ENCODE data around the gene IMPA2.
"Not testable (repeated sequence)": the region's sequence is repeated elsewhere in the genome, so short reads cannot be mapped to it uniquely, and the experiment has no call there.

Gene IMPA2

GRCh38 chr18:11955239-11956029 lies 25.9 kb upstream of the IMPA2 start:
- H3K4me3 ChIP-seq (ENCODE audit: low read depth, low read length), result no peak overlapping the region
- peak; percentile 93 for DNase-seq (ENCODE audit: low read depth)
- no peak for TF ChIP-seq CTCF (conservative IDR thresholded peaks at IDR 0.05; ENCODE audit: low read depth, low read length)

- H3K4me3 ChIP-seq (ENCODE audit: low read depth, low read length), result no peak overlapping the region
- DNase-seq (ENCODE audit: low read depth), result no peak
- no peak for TF ChIP-seq CTCF (conservative IDR thresholded peaks at IDR 0.05; ENCODE audit: low read depth, low read length)
Observed at GRCh38 chr18:11956371-11957308, 24.7 kb upstream of the IMPA2 start.

- TF ChIP-seq CTCF (conservative IDR thresholded peaks at IDR 0.05; ENCODE audit: low read depth, low read length), result no peak
- no peak overlapping the region for H3K4me3 ChIP-seq (ENCODE audit: low read depth, low read length)
- no peak for DNase-seq (ENCODE audit: low read depth)
Observed at GRCh38 chr18:11957636-11958035, 23.7 kb upstream of the IMPA2 start.

GRCh38 chr18:11959651-11960050 lies 21.7 kb upstream of the IMPA2 start:
- not testable (repeated sequence) for H3K4me3 ChIP-seq (ENCODE audit: low read depth, low read length); DNase-seq (ENCODE audit: low read depth)

- no peak for TF ChIP-seq CTCF (conservative IDR thresholded peaks at IDR 0.05; ENCODE audit: low read depth, low read length)
- no peak overlapping the region for H3K4me3 ChIP-seq (ENCODE audit: low read depth, low read length)
- DNase-seq (ENCODE audit: low read depth), result no peak
Observed at GRCh38 chr18:11960743-11961380, 20.4 kb upstream of the IMPA2 start.

- no peak overlapping the region for H3K4me3 ChIP-seq (ENCODE audit: low read depth, low read length)
- no peak for TF ChIP-seq CTCF (conservative IDR thresholded peaks at IDR 0.05; ENCODE audit: low read depth, low read length)
- DNase-seq (ENCODE audit: low read depth), result no peak
Observed at GRCh38 chr18:11962597-11962996, 18.7 kb upstream of the IMPA2 start.

- TF ChIP-seq CTCF (conservative IDR thresholded peaks at IDR 0.05; ENCODE audit: low read depth, low read length), result peak; percentile 48
- H3K4me3 ChIP-seq (ENCODE audit: low read depth, low read length), result no peak overlapping the region
- DNase-seq (ENCODE audit: low read depth), result peak; percentile 89
Observed at GRCh38 chr18:11963991-11964484, 17.3 kb upstream of the IMPA2 start.

Measured in choroid plexus epithelial cell (primary cell).